ENCODE results near the gene RASGRF2. TPM values are rescaled to one million over a fixed set of nuclear protein-coding genes. Genes with fewer than 3 reads are reported as not detected.
"Not testable (repeated sequence)": the region's sequence is repeated elsewhere in the genome, so short reads cannot be mapped to it uniquely, and the experiment has no call there.

The RASGRF2 gene
- polyA plus RNA-seq, 4 donors = 0.54 to 3.0 (median 1.5) TPM

DNA sequence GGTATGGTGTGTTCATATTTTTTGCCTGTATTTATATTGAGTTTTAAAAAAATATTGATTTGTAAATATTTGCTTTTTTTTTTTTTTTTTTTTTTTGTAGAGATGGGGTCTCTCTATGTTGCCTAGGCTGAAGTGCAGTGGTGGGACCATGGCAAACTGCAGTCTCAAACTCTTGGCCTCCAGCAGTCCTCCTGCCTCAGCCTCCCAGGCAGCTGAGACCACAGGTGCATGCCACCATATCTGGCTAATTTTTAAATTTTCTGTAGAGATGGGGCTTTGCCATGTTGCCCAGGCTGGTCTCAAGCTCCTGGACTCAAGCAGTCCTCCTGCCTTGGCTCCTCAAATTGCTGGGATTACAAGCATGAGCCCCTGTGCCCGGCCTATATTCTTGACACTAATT lies 78.3 kb downstream of the RASGRF2 start:
- no peak for FAIRE-seq
- no peak overlapping the region for H3K4me3 ChIP-seq (ENCODE audit: low read depth in 1 of 3, low read length in 3 of 3)
- no peaks in the 10 kb centered on the region for H3K36me3 ChIP-seq (ENCODE audit: control insufficient read depth in 3 of 3, insufficient read depth in 2 of 3, low read depth in 1 of 3, low read length in 3 of 3)
- no peaks in the 10 kb centered on the region for H3K27me3 ChIP-seq (ENCODE audit: control insufficient read depth in 3 of 3, insufficient read depth in 3 of 3, low read length in 3 of 3)
- H3K4me1 ChIP-seq (ENCODE audit: control insufficient read depth in 3 of 3, insufficient read depth in 2 of 3, low read depth in 1 of 3, low read length in 2 of 3) = no peaks in the 10 kb centered on the region
- no peak for DNase-seq
- no peaks in the 10 kb centered on the region for H3K9me3 ChIP-seq (ENCODE audit: control insufficient read depth in 2 of 2, insufficient read depth in 1 of 2, low read depth in 1 of 2, low read length in 1 of 2)
- no peak overlapping the region for H3K27ac ChIP-seq (ENCODE audit: low read depth in 1 of 3, low read length in 2 of 3)
- 96% methylated on average over 1 of the region's 1 CpG for WGBS, 3 donors

DNA sequence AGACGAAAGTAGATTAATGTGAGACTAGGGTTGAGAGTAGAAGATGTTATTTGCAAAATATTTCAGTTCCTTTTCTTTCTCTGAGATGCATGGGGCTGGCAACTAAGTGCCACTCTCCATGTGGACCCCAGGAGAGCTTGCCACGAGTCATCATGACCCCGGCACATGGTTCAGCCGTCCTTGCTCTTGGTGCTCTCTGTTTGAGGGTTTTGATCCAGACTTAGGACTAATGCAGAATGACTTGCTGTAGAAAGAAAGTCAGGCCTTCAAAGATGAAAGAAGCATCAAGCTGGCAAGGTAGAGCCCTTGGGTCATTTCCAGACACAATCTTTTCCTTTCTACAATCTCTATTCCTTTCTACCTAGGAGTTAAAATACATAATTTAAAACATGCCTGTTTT lies 84.7 kb downstream of the RASGRF2 start:
- H3K27me3 ChIP-seq (ENCODE audit: control insufficient read depth in 3 of 3, insufficient read depth in 3 of 3, low read length in 3 of 3) = peaks cover 0 to 2% (median 0%) of the 10 kb centered on the region in 3 donors
- peaks cover 0 to 4% (median 0%) of the 10 kb centered on the region in 3 donors for H3K4me1 ChIP-seq (ENCODE audit: control insufficient read depth in 3 of 3, insufficient read depth in 2 of 3, low read depth in 1 of 3, low read length in 2 of 3)
- no peak overlapping the region for H3K4me3 ChIP-seq (ENCODE audit: low read depth in 1 of 3, low read length in 3 of 3)
- H3K36me3 ChIP-seq (ENCODE audit: control insufficient read depth in 3 of 3, insufficient read depth in 2 of 3, low read depth in 1 of 3, low read length in 3 of 3) = no peaks in the 10 kb centered on the region
- no peak for FAIRE-seq
- H3K27ac ChIP-seq (ENCODE audit: low read depth in 1 of 3, low read length in 2 of 3) = no peak overlapping the region
- no peaks in the 10 kb centered on the region for H3K9me3 ChIP-seq (ENCODE audit: control insufficient read depth in 2 of 2, insufficient read depth in 1 of 2, low read depth in 1 of 2, low read length in 1 of 2)
- WGBS, 3 donors = 43 to 73% (median 64%) methylated on average over 4 of the region's 4 CpGs
- no peak for DNase-seq

DNA sequence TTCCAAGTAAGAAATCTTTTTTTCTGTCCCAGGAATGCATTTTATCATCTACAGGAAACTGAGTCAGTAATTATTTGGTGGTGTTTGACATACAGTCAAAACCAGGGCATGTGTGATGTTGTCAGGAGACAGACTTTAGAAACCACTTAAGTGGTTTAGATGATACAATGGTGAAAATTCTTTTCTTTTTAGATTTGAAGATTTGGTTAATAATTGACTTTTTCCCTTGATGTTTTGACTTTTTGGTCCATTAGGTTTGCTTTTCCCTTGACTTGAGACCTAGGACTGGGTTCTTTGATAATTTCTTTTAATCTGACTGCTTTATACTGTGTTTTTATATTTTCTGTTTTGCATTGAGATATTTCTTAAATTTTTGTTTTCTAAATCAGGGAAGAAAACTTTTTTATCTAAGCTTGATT lies 85.2 kb downstream of the RASGRF2 start:
- peaks cover 0 to 2% (median 0%) of the 10 kb centered on the region in 3 donors for H3K27me3 ChIP-seq (ENCODE audit: control insufficient read depth in 3 of 3, insufficient read depth in 3 of 3, low read length in 3 of 3)
- DNase-seq (no peak), FAIRE-seq (no peak)
- H3K9me3 ChIP-seq (ENCODE audit: control insufficient read depth in 2 of 2, insufficient read depth in 1 of 2, low read depth in 1 of 2, low read length in 1 of 2) = no peaks in the 10 kb centered on the region
- peaks cover 0 to 4% (median 0%) of the 10 kb centered on the region in 3 donors for H3K4me1 ChIP-seq (ENCODE audit: control insufficient read depth in 3 of 3, insufficient read depth in 2 of 3, low read depth in 1 of 3, low read length in 2 of 3)
- H3K36me3 ChIP-seq (ENCODE audit: control insufficient read depth in 3 of 3, insufficient read depth in 2 of 3, low read depth in 1 of 3, low read length in 3 of 3) = no peaks in the 10 kb centered on the region
- H3K27ac ChIP-seq (ENCODE audit: low read depth in 1 of 3, low read length in 2 of 3) = no peak overlapping the region
- no peak overlapping the region for H3K4me3 ChIP-seq (ENCODE audit: low read depth in 1 of 3, low read length in 3 of 3)

DNA sequence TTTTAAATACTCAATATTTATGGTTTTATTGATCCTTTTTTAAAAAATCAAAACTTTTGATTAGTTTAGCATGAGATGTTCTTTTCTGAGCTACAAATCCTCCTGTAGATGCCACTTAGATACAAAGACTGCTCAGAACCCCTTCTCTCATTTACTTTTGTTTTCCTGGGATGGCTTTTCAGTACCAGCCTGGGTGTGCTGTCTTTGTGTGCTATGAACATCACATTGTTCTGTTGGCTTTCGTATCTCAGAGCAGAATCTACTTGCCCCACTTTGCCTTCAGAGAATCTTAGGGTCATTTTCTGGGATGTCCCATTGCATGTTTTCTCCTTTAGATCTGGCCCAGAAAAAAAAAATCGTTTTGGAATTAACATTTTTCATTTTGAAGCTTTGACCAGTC lies 85.9 kb downstream of the RASGRF2 start:
- FAIRE-seq = no peak

GRCh38 chr5:81052325-81052724 lies 92.2 kb downstream of the RASGRF2 start:
- no peaks in the 10 kb centered on the region for H3K36me3 ChIP-seq (ENCODE audit: control insufficient read depth in 3 of 3, insufficient read depth in 2 of 3, low read depth in 1 of 3, low read length in 3 of 3)
- H3K27me3 ChIP-seq (ENCODE audit: control insufficient read depth in 3 of 3, insufficient read depth in 3 of 3, low read length in 3 of 3) = peaks cover 0 to 2% (median 0%) of the 10 kb centered on the region in 3 donors
- no peak overlapping the region for H3K4me3 ChIP-seq (ENCODE audit: low read depth in 1 of 3, low read length in 3 of 3)
- H3K4me1 ChIP-seq (ENCODE audit: control insufficient read depth in 3 of 3, insufficient read depth in 2 of 3, low read depth in 1 of 3, low read length in 2 of 3) = no peaks in the 10 kb centered on the region
- WGBS, 3 donors = 47 to 67% (median 63%) methylated on average over 2 of the region's 2 CpGs
- H3K27ac ChIP-seq (ENCODE audit: low read depth in 1 of 3, low read length in 2 of 3) = no peak overlapping the region
- DNase-seq (no peak), FAIRE-seq (no peak)
- H3K9me3 ChIP-seq (ENCODE audit: control insufficient read depth in 2 of 2, insufficient read depth in 1 of 2, low read depth in 1 of 2, low read length in 1 of 2) = no peaks in the 10 kb centered on the region

More for the DNA sequence above, 85.9 kb downstream of the RASGRF2 start:
- Histone ChIP-seq H3K9me3 (ENCODE audit: control insufficient read depth in 2 of 2, insufficient read depth in 1 of 2, low read depth in 1 of 2, low read length in 1 of 2) (no peaks in the 10 kb centered on the region), H3K36me3 (ENCODE audit: control insufficient read depth in 3 of 3, insufficient read depth in 2 of 3, low read depth in 1 of 3, low read length in 3 of 3) (no peaks in the 10 kb centered on the region), H3K27me3 (ENCODE audit: control insufficient read depth in 3 of 3, insufficient read depth in 3 of 3, low read length in 3 of 3) (peaks cover 0 to 2% (median 0%) of the 10 kb centered on the region in 3 donors), H3K4me1 (ENCODE audit: control insufficient read depth in 3 of 3, insufficient read depth in 2 of 3, low read depth in 1 of 3, low read length in 2 of 3) (peaks cover 0 to 4% (median 0%) of the 10 kb centered on the region in 3 donors), H3K4me3 (ENCODE audit: low read depth in 1 of 3, low read length in 3 of 3) (no peak overlapping the region), H3K27ac (ENCODE audit: low read depth in 1 of 3, low read length in 2 of 3) (no peak overlapping the region)
- WGBS, 3 donors = 80 to 87% (median 82%) methylated on average over 2 of the region's 2 CpGs
- DNase-seq = no peak

- DNase-seq; H3K36me3 ChIP-seq (ENCODE audit: control insufficient read depth in 3 of 3, insufficient read depth in 2 of 3, low read depth in 1 of 3, low read length in 3 of 3); FAIRE-seq; H3K4me3 ChIP-seq (ENCODE audit: low read depth in 1 of 3, low read length in 3 of 3); H3K27me3 ChIP-seq (ENCODE audit: control insufficient read depth in 3 of 3, insufficient read depth in 3 of 3, low read length in 3 of 3); H3K27ac ChIP-seq (ENCODE audit: low read depth in 1 of 3, low read length in 2 of 3); H3K4me1 ChIP-seq (ENCODE audit: control insufficient read depth in 3 of 3, insufficient read depth in 2 of 3, low read depth in 1 of 3, low read length in 2 of 3); H3K9me3 ChIP-seq (ENCODE audit: control insufficient read depth in 2 of 2, insufficient read depth in 1 of 2, low read depth in 1 of 2, low read length in 1 of 2): not testable (repeated sequence)
- WGBS, 3 donors = 40 to 96% (median 89%) methylated on average over 1 to 4 of the region's 4 CpGs
These were observed 93.1 kb downstream of the RASGRF2 start for GRCh38 chr5:81053282-81053681.

GRCh38 chr5:81058121-81058520 lies 98.0 kb downstream of the RASGRF2 start:
- WGBS, 3 donors = 88 to 100% (median 94%) methylated on average over 1 of the region's 1 CpG
- no peaks in the 10 kb centered on the region for H3K4me1 ChIP-seq (ENCODE audit: control insufficient read depth in 3 of 3, insufficient read depth in 2 of 3, low read depth in 1 of 3, low read length in 2 of 3)
- DNase-seq (no peak), FAIRE-seq (no peak)
- H3K27ac ChIP-seq (ENCODE audit: low read depth in 1 of 3, low read length in 2 of 3) = no peak overlapping the region
- no peaks in the 10 kb centered on the region for H3K27me3 ChIP-seq (ENCODE audit: control insufficient read depth in 3 of 3, insufficient read depth in 3 of 3, low read length in 3 of 3)
- H3K36me3 ChIP-seq (ENCODE audit: control insufficient read depth in 3 of 3, insufficient read depth in 2 of 3, low read depth in 1 of 3, low read length in 3 of 3) = no peaks in the 10 kb centered on the region
- H3K4me3 ChIP-seq (ENCODE audit: low read depth in 1 of 3, low read length in 3 of 3) = no peak overlapping the region
- no peaks in the 10 kb centered on the region for H3K9me3 ChIP-seq (ENCODE audit: control insufficient read depth in 2 of 2, insufficient read depth in 1 of 2, low read depth in 1 of 2, low read length in 1 of 2)

GRCh38 chr5:81065492-81065891 lies 105.3 kb downstream of the RASGRF2 start:
- 42 to 73% (median 52%) methylated on average over 3 of the region's 3 CpGs for WGBS, 3 donors
- FAIRE-seq = no peak

GRCh38 chr5:81066102-81066501 lies 105.9 kb downstream of the RASGRF2 start:
- H3K36me3 ChIP-seq (ENCODE audit: control insufficient read depth in 3 of 3, insufficient read depth in 2 of 3, low read depth in 1 of 3, low read length in 3 of 3) = no peaks in the 10 kb centered on the region
- 91 to 95% (median 92%) methylated on average over 4 of the region's 4 CpGs for WGBS, 3 donors
- no peak overlapping the region for H3K27ac ChIP-seq (ENCODE audit: low read depth in 1 of 3, low read length in 2 of 3)
- DNase-seq (no peak), FAIRE-seq (no peak)
- no peaks in the 10 kb centered on the region for H3K4me1 ChIP-seq (ENCODE audit: control insufficient read depth in 3 of 3, insufficient read depth in 2 of 3, low read depth in 1 of 3, low read length in 2 of 3)
- H3K9me3 ChIP-seq (ENCODE audit: control insufficient read depth in 2 of 2, insufficient read depth in 1 of 2, low read depth in 1 of 2, low read length in 1 of 2) = peaks cover 0 to 7% of the 10 kb centered on the region in 2 donors
- H3K4me3 ChIP-seq (ENCODE audit: low read depth in 1 of 3, low read length in 3 of 3) = no peak overlapping the region
- no peaks in the 10 kb centered on the region for H3K27me3 ChIP-seq (ENCODE audit: control insufficient read depth in 3 of 3, insufficient read depth in 3 of 3, low read length in 3 of 3)

More at GRCh38 chr5:81065492-81065891, 105.3 kb downstream of the RASGRF2 start:
- no peaks in the 10 kb centered on the region for H3K4me1 ChIP-seq (ENCODE audit: control insufficient read depth in 3 of 3, insufficient read depth in 2 of 3, low read depth in 1 of 3, low read length in 2 of 3)
- no peaks in the 10 kb centered on the region for H3K27me3 ChIP-seq (ENCODE audit: control insufficient read depth in 3 of 3, insufficient read depth in 3 of 3, low read length in 3 of 3)
- no peak for DNase-seq
- peaks cover 0 to 7% of the 10 kb centered on the region in 2 donors for H3K9me3 ChIP-seq (ENCODE audit: control insufficient read depth in 2 of 2, insufficient read depth in 1 of 2, low read depth in 1 of 2, low read length in 1 of 2)
- H3K27ac ChIP-seq (ENCODE audit: low read depth in 1 of 3, low read length in 2 of 3) = no peak overlapping the region
- no peak overlapping the region for H3K4me3 ChIP-seq (ENCODE audit: low read depth in 1 of 3, low read length in 3 of 3)
- H3K36me3 ChIP-seq (ENCODE audit: control insufficient read depth in 3 of 3, insufficient read depth in 2 of 3, low read depth in 1 of 3, low read length in 3 of 3) = no peaks in the 10 kb centered on the region

Measured in small intestine (tissue), 7 donors.